ENCODE results near the gene XKR8.

DNA sequence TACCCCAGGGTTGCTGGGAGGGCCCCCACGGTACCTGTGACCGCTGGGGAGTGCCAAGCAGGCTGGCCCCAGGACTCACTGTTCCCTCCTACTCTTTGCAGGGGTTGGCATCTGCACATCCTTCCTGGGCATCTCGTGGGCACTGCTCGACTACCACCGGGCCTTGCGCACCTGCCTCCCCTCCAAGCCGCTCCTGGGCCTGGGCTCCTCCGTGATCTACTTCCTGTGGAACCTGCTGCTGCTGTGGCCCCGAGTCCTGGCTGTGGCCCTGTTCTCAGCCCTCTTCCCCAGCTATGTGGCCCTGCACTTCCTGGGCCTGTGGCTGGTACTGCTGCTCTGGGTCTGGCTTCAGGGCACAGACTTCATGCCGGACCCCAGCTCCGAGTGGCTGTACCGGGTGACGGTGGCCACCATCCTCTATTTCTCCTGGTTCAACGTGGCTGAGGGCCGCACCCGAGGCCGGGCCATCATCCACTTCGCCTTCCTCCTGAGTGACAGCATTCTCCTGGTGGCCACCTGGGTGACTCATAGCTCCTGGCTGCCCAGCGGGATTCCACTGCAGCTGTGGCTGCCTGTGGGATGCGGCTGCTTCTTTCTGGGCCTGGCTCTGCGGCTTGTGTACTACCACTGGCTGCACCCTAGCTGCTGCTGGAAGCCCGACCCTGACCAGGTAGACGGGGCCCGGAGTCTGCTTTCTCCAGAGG, 6.8 kb downstream of the XKR8 start:
- TF ChIP-seq, protein P1, sequence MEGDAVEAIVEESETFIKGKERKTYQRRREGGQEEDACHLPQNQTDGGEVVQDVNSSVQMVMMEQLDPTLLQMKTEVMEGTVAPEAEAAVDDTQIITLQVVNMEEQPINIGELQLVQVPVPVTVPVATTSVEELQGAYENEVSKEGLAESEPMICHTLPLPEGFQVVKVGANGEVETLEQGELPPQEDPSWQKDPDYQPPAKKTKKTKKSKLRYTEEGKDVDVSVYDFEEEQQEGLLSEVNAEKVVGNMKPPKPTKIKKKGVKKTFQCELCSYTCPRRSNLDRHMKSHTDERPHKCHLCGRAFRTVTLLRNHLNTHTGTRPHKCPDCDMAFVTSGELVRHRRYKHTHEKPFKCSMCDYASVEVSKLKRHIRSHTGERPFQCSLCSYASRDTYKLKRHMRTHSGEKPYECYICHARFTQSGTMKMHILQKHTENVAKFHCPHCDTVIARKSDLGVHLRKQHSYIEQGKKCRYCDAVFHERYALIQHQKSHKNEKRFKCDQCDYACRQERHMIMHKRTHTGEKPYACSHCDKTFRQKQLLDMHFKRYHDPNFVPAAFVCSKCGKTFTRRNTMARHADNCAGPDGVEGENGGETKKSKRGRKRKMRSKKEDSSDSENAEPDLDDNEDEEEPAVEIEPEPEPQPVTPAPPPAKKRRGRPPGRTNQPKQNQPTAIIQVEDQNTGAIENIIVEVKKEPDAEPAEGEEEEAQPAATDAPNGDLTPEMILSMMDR (IDR thresholded peaks at IDR 0.05 in 8 of 11, conservative IDR thresholded peaks at IDR 0.05 in 3 of 11) = no peak
- TF ChIP-seq POLR2A (IDR thresholded peaks at IDR 0.05) = no peak
